ENCODE results near the gene PPHLN1.

Gene PPHLN1

GRCh38 chr12:42463671-42464070 lies 137.7 kb downstream of the PPHLN1 start:
- DNase-seq (ENCODE audit: low read depth, low spot score): no peak
- in situ Hi-C loops (cut with HindIII; ENCODE audit: low sequenced_read_pairs): no loop called here
- TF ChIP-seq CTCF (IDR thresholded peaks at IDR 0.05; ENCODE audit: low read depth, low read length): no peak
- H3K4me3 ChIP-seq (ENCODE audit: low read depth, low read length): no peak overlapping the region

- TF ChIP-seq CTCF (IDR thresholded peaks at IDR 0.05; ENCODE audit: low read depth, low read length): no peak
- peak; percentile 61 for DNase-seq (ENCODE audit: low read depth, low spot score)
- no peak overlapping the region for H3K4me3 ChIP-seq (ENCODE audit: low read depth, low read length)
- in situ Hi-C loops (cut with HindIII; ENCODE audit: low sequenced_read_pairs): no loop called here
These were observed 142.4 kb downstream of the PPHLN1 start for GRCh38 chr12:42468341-42468821.

- no peak for TF ChIP-seq CTCF (IDR thresholded peaks at IDR 0.05; ENCODE audit: low read depth, low read length)
- H3K4me3 ChIP-seq (ENCODE audit: low read depth, low read length): no peak overlapping the region
- DNase-seq (ENCODE audit: low read depth, low spot score): peak; percentile 51
- in situ Hi-C loops (cut with HindIII; ENCODE audit: low sequenced_read_pairs): no loop called here
These were observed 143.0 kb downstream of the PPHLN1 start for GRCh38 chr12:42468921-42469320.

- TF ChIP-seq CTCF (IDR thresholded peaks at IDR 0.05; ENCODE audit: low read depth, low read length): no peak
- in situ Hi-C loops (cut with HindIII; ENCODE audit: low sequenced_read_pairs): no loop called here
- no peak overlapping the region for H3K4me3 ChIP-seq (ENCODE audit: low read depth, low read length)
- no peak for DNase-seq (ENCODE audit: low read depth, low spot score)
These were observed 143.6 kb downstream of the PPHLN1 start for GRCh38 chr12:42469355-42470175.

GRCh38 chr12:42472376-42472775 lies 146.4 kb downstream of the PPHLN1 start:
- no peak overlapping the region for H3K4me3 ChIP-seq (ENCODE audit: low read depth, low read length)
- no peak for DNase-seq (ENCODE audit: low read depth, low spot score)
- in situ Hi-C loops (cut with HindIII; ENCODE audit: low sequenced_read_pairs): no loop called here
- no peak for TF ChIP-seq CTCF (IDR thresholded peaks at IDR 0.05; ENCODE audit: low read depth, low read length)

GRCh38 chr12:42473130-42473529 lies 147.2 kb downstream of the PPHLN1 start:
- TF ChIP-seq CTCF (IDR thresholded peaks at IDR 0.05; ENCODE audit: low read depth, low read length): no peak
- in situ Hi-C loops (cut with HindIII; ENCODE audit: low sequenced_read_pairs): no loop called here

More at GRCh38 chr12:42473130-42473529, 147.2 kb downstream of the PPHLN1 start:
- H3K4me3 ChIP-seq (ENCODE audit: low read depth, low read length): no peak overlapping the region
- DNase-seq (ENCODE audit: low read depth, low spot score): no peak

All from astrocyte of the spinal cord (primary cell).